Testis (tissue), 3 donors: ENCODE measurements around the gene CNTN5. TPM values are rescaled to one million over a fixed set of nuclear protein-coding genes. Genes with fewer than 3 reads are reported as not detected.

Experiments
- DNase-seq: peaks from one replicate; pipeline ENCODE4 v3.0.0-alpha.2; 2019
- H3K27ac ChIP-seq, 2 donors: fragments of 200-600 bp; sonication (generic); one replicate each; pipeline ENCODE4 v1.5.1; 2019
- H3K27me3 ChIP-seq: fragments of 200-600 bp; sonication (generic); one replicate; pipeline ENCODE4 v1.5.1; 2019
- H3K36me3 ChIP-seq: fragments of 200-600 bp; sonication (generic); one replicate; pipeline ENCODE4 v1.5.1; 2017; ENCODE audit warnings: low read depth; ENCODE audit errors: missing control alignments
- H3K4me1 ChIP-seq: fragments of 200-600 bp; sonication (generic); one replicate; pipeline ENCODE4 v1.5.1; 2019
- H3K4me3 ChIP-seq, 2 donors: fragments of 200-600 bp; sonication (generic); one replicate each; pipeline ENCODE4 v1.5.1; 2017 to 2019
- H3K9me3 ChIP-seq: fragments of 200-600 bp; sonication (generic); one replicate; pipeline ENCODE4 v1.5.1; 2017
- CTCF ChIP-seq, 3 experiments: fragments of 450-650 bp in 2 of 3; fragments of 200-600 bp in 1 of 3; sonication (generic) in 1 of 3; IDR thresholded peaks; one replicate each; pipeline ENCODE4 v1.5.1; 2016 to 2019; ENCODE audit warnings: antibody characterized with exemption in 3 of 3, mild to moderate bottlenecking in 2 of 3, moderate library complexity in 1 of 3
- POLR2A ChIP-seq: fragments of 450-650 bp; IDR thresholded peaks from one replicate; pipeline ENCODE4 v1.6.1; 2017; ENCODE audit warnings: antibody characterized with exemption, mild to moderate bottlenecking, moderate library complexity
- WGBS, 2 donors: methylation state at CpG; one replicate each; pipeline ENCODE4 v1.1.5; 2018; 5-methylcytosine and 5-hydroxymethylcytosine counted together
- intact Hi-C: fragments of 100-400 bp; cut with DNase I; formaldehyde crosslinking; loops from one replicate; pipeline ENCODE4 v1.15.1; 2023; ENCODE audit warnings: low total_unique reads
- polyA plus RNA-seq: library from polyadenylated mRNA; stranded (reverse); fragments of 350-450 nt; fragmentation: Illumina TruSeq; extraction: RNeasy Lipid Tissue Mini Kit (QIAGEN cat#74804); gene quantifications from one replicate; pipeline ENCODE4 v1.2.3, GENCODE V29; 2014; ENCODE audit warnings: low read depth, low replicate concordance; ENCODE audit not compliant: insufficient read depth
- total RNA-seq, 2 donors: library from RNA; depleted of rRNA; stranded (reverse); fragments of >200 nt; gene quantifications; one replicate each; pipeline ENCODE4 v1.2.3, GENCODE V29; 2016

Gene CNTN5
- total and polyA plus RNA-seq, 3 donors from 2014 or later = 0.55 to 0.99 (median 0.78) TPM

GRCh38 chr11:100174881-100175280 is 1154.1 kb downstream of the CNTN5 start:
- WGBS, 2 donors = 56 to 66% methylated on average over 3 of the region's 3 CpGs
- no peaks in the 10 kb centered on the region for H3K4me1 ChIP-seq
- no peaks in the 10 kb centered on the region for H3K9me3 ChIP-seq
- H3K27ac ChIP-seq = no peak overlapping the region
- TF ChIP-seq POLR2A = no peak
- no peak for TF ChIP-seq CTCF (IDR thresholded peaks at IDR 0.05)
- H3K4me3 ChIP-seq = no peak overlapping the region
- intact Hi-C loops = no loop called here
- no peak for DNase-seq
- H3K36me3 ChIP-seq = no peaks in the 10 kb centered on the region
- no peaks in the 10 kb centered on the region for H3K27me3 ChIP-seq

- no peaks in the 10 kb centered on the region for H3K9me3 ChIP-seq
- intact Hi-C loops = no loop called here
- H3K4me3 ChIP-seq = no peak overlapping the region
- DNase-seq = no peak
- no peaks in the 10 kb centered on the region for H3K4me1 ChIP-seq
- TF ChIP-seq CTCF (IDR thresholded peaks at IDR 0.05) (no peak), POLR2A (no peak)
- H3K27ac ChIP-seq = no peak overlapping the region
- no peaks in the 10 kb centered on the region for H3K36me3 ChIP-seq
- no peaks in the 10 kb centered on the region for H3K27me3 ChIP-seq
These were observed 1155.7 kb downstream of the CNTN5 start for GRCh38 chr11:100176456-100176855.

GRCh38 chr11:100177651-100178050 is 1156.9 kb downstream of the CNTN5 start:
- H3K4me1 ChIP-seq = no peaks in the 10 kb centered on the region
- no peak for DNase-seq
- H3K36me3 ChIP-seq = no peaks in the 10 kb centered on the region
- TF ChIP-seq CTCF (IDR thresholded peaks at IDR 0.05) (no peak), POLR2A (no peak)
- H3K27me3 ChIP-seq = no peaks in the 10 kb centered on the region
- H3K9me3 ChIP-seq = no peaks in the 10 kb centered on the region
- intact Hi-C loops = no loop called here
- H3K27ac ChIP-seq = no peak overlapping the region
- 81 to 85% methylated on average over 5 of the region's 5 CpGs for WGBS, 2 donors
- H3K4me3 ChIP-seq = no peak overlapping the region

GRCh38 chr11:100182350-100182749 is 1161.6 kb downstream of the CNTN5 start:
- no peak for DNase-seq
- intact Hi-C loops = no loop called here

More at GRCh38 chr11:100182350-100182749, 1161.6 kb downstream of the CNTN5 start:
- no peaks in the 10 kb centered on the region for H3K27me3 ChIP-seq
- H3K27ac ChIP-seq = no peak overlapping the region
- H3K4me1 ChIP-seq = no peaks in the 10 kb centered on the region
- no peaks in the 10 kb centered on the region for H3K36me3 ChIP-seq
- no peaks in the 10 kb centered on the region for H3K9me3 ChIP-seq
- H3K4me3 ChIP-seq = no peak overlapping the region
- no peak for TF ChIP-seq CTCF (IDR thresholded peaks at IDR 0.05)
- no peak for TF ChIP-seq POLR2A
